ENCODE measurements around the gene SCN10A.

Gene SCN10A

GRCh38 chr3:38648024-38648658 is 167.9 kb downstream of the SCN10A start:
- H2AFZ ChIP-seq (ENCODE audit: low read depth, low read length) = no peak overlapping the region
- no peak overlapping the region for H3K9ac ChIP-seq (ENCODE audit: low read length)
- no peak for TF ChIP-seq EZH2phosphoT487 (IDR thresholded peaks at IDR 0.05; ENCODE audit: low read depth)
- no peak for TF ChIP-seq CTCF (IDR thresholded peaks at IDR 0.05; ENCODE audit: low read depth, low read length)
- H3K4me2 ChIP-seq (ENCODE audit: low read length) = no peak overlapping the region
- H4K20me1 ChIP-seq (ENCODE audit: insufficient read depth, low read length) = no peaks in the 10 kb centered on the region
- no peaks in the 10 kb centered on the region for H3K9me3 ChIP-seq (ENCODE audit: insufficient read depth, low read length)
- no peak overlapping the region for H3K4me3 ChIP-seq (ENCODE audit: low read length)
- no peak overlapping the region for H3K27ac ChIP-seq (ENCODE audit: low read length)
- no peaks in the 10 kb centered on the region for H3K79me2 ChIP-seq (ENCODE audit: low read length)
- H3K4me1 ChIP-seq (ENCODE audit: low read length) = no peaks in the 10 kb centered on the region
- no peaks in the 10 kb centered on the region for H3K36me3 ChIP-seq (replicated peaks; ENCODE audit: low read depth, low read length)
- peaks cover 18% of the 10 kb centered on the region for H3K27me3 ChIP-seq (ENCODE audit: low read depth, low read length)

GRCh38 chr3:38647217-38647970 is 168.6 kb downstream of the SCN10A start:
- H3K79me2 ChIP-seq (ENCODE audit: low read length) = no peaks in the 10 kb centered on the region
- peaks cover 14% of the 10 kb centered on the region for H3K27me3 ChIP-seq (ENCODE audit: low read depth, low read length)
- H3K9me3 ChIP-seq (ENCODE audit: insufficient read depth, low read length) = no peaks in the 10 kb centered on the region
- no peaks in the 10 kb centered on the region for H3K4me1 ChIP-seq (ENCODE audit: low read length)
- H2AFZ ChIP-seq (ENCODE audit: low read depth, low read length) = no peak overlapping the region
- H4K20me1 ChIP-seq (ENCODE audit: insufficient read depth, low read length) = no peaks in the 10 kb centered on the region
- no peak overlapping the region for H3K4me2 ChIP-seq (ENCODE audit: low read length)
- no peaks in the 10 kb centered on the region for H3K36me3 ChIP-seq (replicated peaks; ENCODE audit: low read depth, low read length)
- TF ChIP-seq CTCF (IDR thresholded peaks at IDR 0.05; ENCODE audit: low read depth, low read length) (no peak), EZH2phosphoT487 (IDR thresholded peaks at IDR 0.05; ENCODE audit: low read depth) (no peak)
- no peak overlapping the region for H3K9ac ChIP-seq (ENCODE audit: low read length)
- H3K4me3 ChIP-seq (ENCODE audit: low read length) = no peak overlapping the region
- no peak overlapping the region for H3K27ac ChIP-seq (ENCODE audit: low read length)

Data from OCI-LY3 (cell line).